Neuronal stem cell (in vitro differentiated cells): ENCODE measurements around the gene DTNA.
A peak's percentile ranks its signal among the peaks of the same experiment; 100 is the strongest.

Experiments used
- DNase-seq: peaks from one replicate; pipeline ENCODE4 v3.0.0-alpha.2; 2013; ENCODE audit warnings: low spot score
- H2AFZ ChIP-seq: one replicate; pipeline ENCODE4 v1.6.1; 2013; ENCODE audit warnings: mild to moderate bottlenecking, low read length, inconsistent platforms
- H2AK5ac ChIP-seq: 2 replicates; pipeline ENCODE4 v1.6.1; 2013; ENCODE audit warnings: low read depth, mild to moderate bottlenecking, inconsistent platforms, low read length, moderate library complexity, mixed read lengths
- H2BK120ac ChIP-seq: 2 replicates; pipeline ENCODE4 v1.6.1; 2013; ENCODE audit warnings: low read depth, mild to moderate bottlenecking, inconsistent platforms, low read length, moderate library complexity, mixed read lengths
- H2BK12ac ChIP-seq: one replicate; pipeline ENCODE4 v1.6.1; 2013; ENCODE audit warnings: low read length, inconsistent platforms
- H2BK15ac ChIP-seq: 2 replicates; pipeline ENCODE4 v1.6.1; 2013; ENCODE audit warnings: mild to moderate bottlenecking, low read length, inconsistent platforms, mixed read lengths
- H2BK5ac ChIP-seq: one replicate; pipeline ENCODE4 v1.6.1; 2013; ENCODE audit warnings: inconsistent platforms, mild to moderate bottlenecking, low read length, moderate library complexity
- H3K14ac ChIP-seq: one replicate; pipeline ENCODE4 v1.6.1; 2013; ENCODE audit warnings: low read length, inconsistent platforms
- H3K18ac ChIP-seq: 2 replicates; pipeline ENCODE4 v1.6.1; 2013; ENCODE audit warnings: low read length, inconsistent platforms
- H3K23ac ChIP-seq: 2 replicates; pipeline ENCODE4 v1.6.1; 2013; ENCODE audit warnings: low read depth, mild to moderate bottlenecking, mixed read lengths, low read length, inconsistent platforms; ENCODE audit not compliant: poor library complexity
- H3K27ac ChIP-seq: replicated peaks from 3 replicates; pipeline ENCODE4 v1.5.1; 2013; ENCODE audit warnings: low read length, inconsistent platforms
- H3K27me3 ChIP-seq, 3 experiments: 2 replicates each; pipeline ENCODE4 v1.6.1; 2013; ENCODE audit warnings: low read length in 3 of 3, mild to moderate bottlenecking in 2 of 3, inconsistent platforms in 1 of 3, low read depth in 1 of 3, mixed read lengths in 1 of 3, moderate library complexity in 1 of 3; ENCODE audit not compliant: control insufficient read depth in 3 of 3, insufficient read depth in 3 of 3
- H3K36me3 ChIP-seq, 2 donors: replicated peaks in 1 of 2; 2 replicates each; pipeline ENCODE4 v1.6.1; 2013; ENCODE audit warnings: low read length in 2 of 2; ENCODE audit not compliant: control insufficient read depth in 2 of 2, insufficient read depth in 2 of 2
- H3K4ac ChIP-seq: 2 replicates; pipeline ENCODE4 v1.6.1; 2013; ENCODE audit warnings: inconsistent platforms, mild to moderate bottlenecking, low read length, moderate library complexity
- H3K4me1 ChIP-seq, 2 donors: 1 replicate in 1 of 2; 2 replicates in 1 of 2; pipeline ENCODE4 v1.6.1; 2013; ENCODE audit warnings: low read length in 2 of 2, low read depth in 1 of 2; ENCODE audit not compliant: control insufficient read depth in 2 of 2, insufficient read depth in 1 of 2
- H3K4me2 ChIP-seq: one replicate; pipeline ENCODE4 v1.6.1; 2013; ENCODE audit warnings: mild to moderate bottlenecking, low read length, inconsistent platforms; ENCODE audit not compliant: insufficient read depth, poor library complexity, severe bottlenecking
- H3K4me3 ChIP-seq, 2 donors: 2 replicates each; pipeline ENCODE4 v1.5.1; 2013; ENCODE audit warnings: low read length in 2 of 2, mild to moderate bottlenecking in 2 of 2, inconsistent platforms in 1 of 2, moderate library complexity in 1 of 2
- H3K79me1 ChIP-seq: one replicate; pipeline ENCODE4 v1.6.1; 2013; ENCODE audit warnings: low read depth, mild to moderate bottlenecking, inconsistent platforms, low read length, moderate library complexity
- H3K9ac ChIP-seq: one replicate; pipeline ENCODE4 v1.6.1; 2013; ENCODE audit warnings: mild to moderate bottlenecking, low read depth, low read length, inconsistent platforms; ENCODE audit not compliant: poor library complexity
- H3K9me3 ChIP-seq, 2 donors: replicated peaks in 1 of 2; 2 replicates each; pipeline versions ENCODE3 to v1.6.1; 2013; ENCODE audit warnings: low read length in 2 of 2, mild to moderate bottlenecking in 2 of 2, inconsistent platforms in 1 of 2, low read depth in 1 of 2, mixed read lengths in 1 of 2, moderate library complexity in 1 of 2; ENCODE audit not compliant: control insufficient read depth in 2 of 2, insufficient read depth in 1 of 2
- H4K8ac ChIP-seq: one replicate; pipeline ENCODE4 v1.6.1; 2013; ENCODE audit warnings: low read depth, mild to moderate bottlenecking, inconsistent platforms, low read length, moderate library complexity
- H4K91ac ChIP-seq: one replicate; pipeline ENCODE4 v1.6.1; 2013; ENCODE audit warnings: low read length, low read depth, mild to moderate bottlenecking, inconsistent platforms; ENCODE audit not compliant: poor library complexity
- WGBS, 2 donors: extraction: QIAGEN DNeasy Blood & Tissue Kit; methylation state at CpG; one replicate each; pipeline ENCODE4 v1.1.7; 2013; ENCODE audit warnings: missing lambda C conversion rate in 2 of 2, mixed read lengths in 1 of 2; ENCODE audit not compliant: insufficient read length in 2 of 2, insufficient replicate concordance in 1 of 2; ENCODE audit errors: extremely low coverage in 2 of 2; 5-methylcytosine and 5-hydroxymethylcytosine counted together

The DTNA gene

DNA sequence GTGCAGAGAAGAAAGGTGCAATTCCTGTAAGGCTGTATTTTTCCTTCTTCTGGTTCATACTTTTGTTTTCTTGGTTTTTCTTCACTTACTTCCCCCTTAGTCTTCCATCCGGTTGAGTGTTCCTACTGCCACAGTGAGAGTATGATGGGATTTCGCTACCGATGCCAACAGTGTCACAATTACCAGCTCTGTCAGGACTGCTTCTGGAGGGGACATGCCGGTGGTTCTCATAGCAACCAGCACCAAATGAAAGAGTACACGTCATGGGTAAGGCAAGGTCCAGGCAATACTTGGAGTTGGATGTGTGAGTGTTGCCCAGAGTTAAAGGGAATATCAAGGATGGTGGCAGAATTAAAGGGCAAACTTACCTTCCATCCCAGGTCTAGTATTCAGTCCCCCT is 108.0 kb downstream of the DTNA start:
- H2AK5ac ChIP-seq, result no peak overlapping the region
- no peak overlapping the region for H3K4me2 ChIP-seq
- no peak overlapping the region for H2BK120ac ChIP-seq
- no peak overlapping the region for H3K9ac ChIP-seq
- no peak overlapping the region for H3K27ac ChIP-seq
- peaks cover 0 to 6% of the 10 kb centered on the region in 2 donors for H3K36me3 ChIP-seq
- peak overlapping the region in 1 of 2 donors; percentile 65 for H3K4me3 ChIP-seq
- H4K91ac ChIP-seq, result no peak overlapping the region
- H3K4ac ChIP-seq, result no peak overlapping the region
- DNase-seq, result no peak
- no peak overlapping the region for H2BK12ac ChIP-seq
- H3K9me3 ChIP-seq, result no peaks in the 10 kb centered on the region
- H3K14ac ChIP-seq, result no peak overlapping the region
- no peaks in the 10 kb centered on the region for H3K27me3 ChIP-seq
- no peak overlapping the region for H2BK5ac ChIP-seq
- H3K18ac ChIP-seq, result no peak overlapping the region
- H2BK15ac ChIP-seq, result no peak overlapping the region
- H4K8ac ChIP-seq, result no peak overlapping the region
- peaks cover 4 to 12% of the 10 kb centered on the region in 2 donors for H3K4me1 ChIP-seq
- H2AFZ ChIP-seq, result no peak overlapping the region
- WGBS, 2 donors, result no CpG with 5 or more reads among the region's 5 CpGs
- H3K79me1 ChIP-seq, result no peaks in the 10 kb centered on the region
- no peak overlapping the region for H3K23ac ChIP-seq

DNA sequence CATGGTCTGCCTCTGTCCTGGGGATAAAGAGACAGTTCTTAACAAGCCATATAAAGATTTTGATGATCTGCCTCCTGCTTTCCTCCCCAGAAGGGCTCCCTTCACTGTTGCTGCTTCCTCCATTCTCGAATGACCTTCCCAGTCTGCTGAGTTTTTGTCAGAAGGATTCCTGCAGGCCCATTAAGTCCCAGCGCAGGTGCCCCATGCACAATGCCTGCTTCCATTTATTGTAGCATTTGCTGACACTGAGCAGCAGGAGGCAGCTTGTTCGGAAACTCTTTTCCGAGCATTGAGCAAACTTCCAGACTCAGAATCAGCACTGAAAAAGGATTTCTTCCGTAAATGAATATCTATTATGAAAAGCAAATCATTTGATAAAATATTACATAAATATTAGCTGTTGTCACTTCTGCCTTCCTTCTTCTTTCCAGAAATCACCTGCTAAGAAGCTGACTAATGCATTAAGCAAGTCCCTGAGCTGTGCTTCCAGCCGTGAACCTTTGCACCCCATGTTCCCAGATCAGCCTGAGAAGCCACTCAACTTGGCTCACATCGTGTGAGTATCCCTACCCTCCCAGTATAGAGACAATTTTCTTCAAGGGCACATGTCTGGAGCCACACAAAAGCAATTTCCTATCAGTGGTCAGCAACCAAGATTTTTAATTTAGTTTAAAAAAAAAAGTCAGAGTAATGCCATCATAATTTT is 110.4 kb downstream of the DTNA start:
- Histone ChIP-seq H3K79me1 (no peaks in the 10 kb centered on the region), H3K4me2 (no peak overlapping the region), H2AFZ (peak overlapping the region; percentile 54), H3K4me1 (peaks cover 4 to 12% of the 10 kb centered on the region in 2 donors), H2BK12ac (no peak overlapping the region), H4K8ac (no peak overlapping the region), H3K27me3 (no peaks in the 10 kb centered on the region), H3K27ac (peak overlapping the region; percentile 67), H3K4me3 (no peak overlapping the region), H4K91ac (no peak overlapping the region), H3K36me3 (peaks cover 0 to 6% of the 10 kb centered on the region in 2 donors), H3K23ac (no peak overlapping the region), H3K9me3 (no peaks in the 10 kb centered on the region), H2AK5ac (no peak overlapping the region), H2BK15ac (no peak overlapping the region), H2BK120ac (no peak overlapping the region), H3K4ac (no peak overlapping the region), H3K9ac (no peak overlapping the region), H3K14ac (no peak overlapping the region), H3K18ac (no peak overlapping the region), H2BK5ac (no peak overlapping the region)
- DNase-seq, result peak; percentile 18
- no CpG with 5 or more reads among the region's 7 CpGs for WGBS, 2 donors

- Histone ChIP-seq H3K27ac (no peak overlapping the region), H2AFZ (no peak overlapping the region), H3K4ac (no peak overlapping the region), H4K8ac (no peak overlapping the region), H3K4me3 (no peak overlapping the region), H3K18ac (no peak overlapping the region), H3K4me1 (peaks cover 4 to 12% of the 10 kb centered on the region in 2 donors), H3K27me3 (no peaks in the 10 kb centered on the region), H3K9me3 (no peaks in the 10 kb centered on the region), H2BK120ac (no peak overlapping the region), H3K79me1 (no peaks in the 10 kb centered on the region), H2BK12ac (no peak overlapping the region), H4K91ac (no peak overlapping the region), H3K23ac (no peak overlapping the region), H2BK5ac (no peak overlapping the region), H2BK15ac (no peak overlapping the region), H3K4me2 (no peak overlapping the region), H3K9ac (no peak overlapping the region), H2AK5ac (no peak overlapping the region), H3K14ac (no peak overlapping the region), H3K36me3 (peaks cover 0 to 6% of the 10 kb centered on the region in 2 donors)
- no peak for DNase-seq
- WGBS, 2 donors, result no CpG with 5 or more reads among the region's 6 CpGs
Observed at GRCh38 chr18:34821669-34822210, 111.6 kb downstream of the DTNA start.

DNA sequence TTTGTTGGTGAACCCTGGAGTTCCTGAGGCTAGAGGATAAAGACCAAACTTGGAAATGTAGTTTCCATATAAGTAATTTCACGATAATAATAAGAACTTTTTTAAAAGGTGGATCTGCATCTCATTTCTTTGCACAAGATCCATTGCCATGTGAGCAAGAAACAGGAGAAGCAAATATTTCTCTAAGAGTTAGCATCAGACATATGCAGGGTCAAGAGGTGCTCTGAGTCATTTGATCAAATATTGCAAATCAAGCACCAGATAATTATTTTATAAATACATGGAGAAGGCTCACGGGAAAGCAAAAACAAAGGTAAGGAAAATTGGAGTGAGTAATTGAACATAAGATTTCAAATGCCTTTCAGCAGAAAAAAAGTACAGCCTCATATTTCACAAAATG is 118.0 kb downstream of the DTNA start:
- Histone ChIP-seq H3K9ac (no peak overlapping the region), H4K91ac (no peak overlapping the region), H2BK12ac (no peak overlapping the region), H3K79me1 (no peaks in the 10 kb centered on the region), H3K4me2 (no peak overlapping the region), H3K4me3 (no peak overlapping the region), H3K4me1 (no peaks in the 10 kb centered on the region), H3K27ac (no peak overlapping the region), H3K14ac (no peak overlapping the region), H3K36me3 (no peaks in the 10 kb centered on the region), H3K27me3 (no peaks in the 10 kb centered on the region), H4K8ac (no peak overlapping the region), H3K18ac (no peak overlapping the region), H2BK15ac (no peak overlapping the region), H3K9me3 (no peaks in the 10 kb centered on the region), H3K4ac (no peak overlapping the region), H2BK5ac (no peak overlapping the region), H3K23ac (no peak overlapping the region), H2BK120ac (no peak overlapping the region), H2AFZ (no peak overlapping the region), H2AK5ac (no peak overlapping the region)
- no peak for DNase-seq
- no CpG with 5 or more reads among the region's 2 CpGs for WGBS, 2 donors
